Mucosa of rectum (tissue), 2 donors: ENCODE results near the gene ITPKA.

Source experiments
- H3K27ac ChIP-seq, 2 donors: one replicate each; pipeline ENCODE4 v1.7.0; 2013; ENCODE audit warnings: inconsistent platforms in 2 of 2, low read depth in 2 of 2, low read length in 2 of 2
- H3K27me3 ChIP-seq, 2 donors: one replicate each; pipeline ENCODE4 v1.7.0; 2013; ENCODE audit warnings: low read length in 2 of 2; ENCODE audit not compliant: control insufficient read depth in 2 of 2, insufficient read depth in 2 of 2
- H3K36me3 ChIP-seq, 2 donors: one replicate each; pipeline ENCODE4 v1.7.0; 2013; ENCODE audit warnings: low read length in 2 of 2; ENCODE audit not compliant: control insufficient read depth in 2 of 2, insufficient read depth in 2 of 2
- H3K4me1 ChIP-seq, 2 donors: one replicate each; pipeline ENCODE4 v1.7.0; 2013; ENCODE audit warnings: low read length in 2 of 2, mild to moderate bottlenecking in 1 of 2; ENCODE audit not compliant: control insufficient read depth in 2 of 2, insufficient read depth in 2 of 2
- H3K4me3 ChIP-seq, 2 donors: one replicate each; pipeline ENCODE4 v1.7.0; 2013; ENCODE audit warnings: low read length in 2 of 2
- H3K9ac ChIP-seq, 2 donors: one replicate each; pipeline ENCODE4 v1.7.0; 2013; ENCODE audit warnings: low read length in 2 of 2, low read depth in 1 of 2, mild to moderate bottlenecking in 1 of 2
- H3K9me3 ChIP-seq, 2 donors: one replicate each; pipeline ENCODE4 v1.7.0; 2013; ENCODE audit warnings: low read length in 2 of 2; ENCODE audit not compliant: control insufficient read depth in 2 of 2
- donor health status: healthy.
- donor health status: Normal muscosa, but diverticular disease.

The ITPKA gene

DNA sequence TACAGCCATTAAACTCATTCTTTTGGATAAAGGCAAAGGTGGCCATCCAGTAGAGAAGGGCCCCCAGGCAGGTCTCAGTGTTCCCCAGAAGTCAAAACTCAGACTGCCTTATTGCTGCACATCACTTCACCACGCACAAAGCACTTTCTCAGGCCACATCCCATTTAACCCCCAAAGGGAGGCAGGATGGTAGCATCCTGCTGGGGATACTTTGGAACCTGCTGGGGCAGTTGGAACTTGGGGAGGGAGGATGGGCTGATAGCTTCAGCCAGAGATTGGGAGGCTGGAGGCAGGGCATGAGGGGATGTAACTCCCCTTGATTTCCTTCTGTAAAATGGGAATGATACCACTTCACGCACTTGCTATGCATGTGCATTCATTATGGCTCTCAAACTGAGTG lies 5.0 kb downstream of the ITPKA start:
- H3K4me3 ChIP-seq, result no peak overlapping the region
- peaks cover 7 to 12% of the 10 kb centered on the region in 2 donors for H3K27me3 ChIP-seq
- H3K36me3 ChIP-seq, result peaks cover 4 to 11% of the 10 kb centered on the region in 2 donors
- H3K4me1 ChIP-seq, result peaks cover 12 to 18% of the 10 kb centered on the region in 2 donors
- H3K9me3 ChIP-seq, result no peaks in the 10 kb centered on the region
- H3K9ac ChIP-seq, result no peak overlapping the region
- no peak overlapping the region for H3K27ac ChIP-seq

DNA sequence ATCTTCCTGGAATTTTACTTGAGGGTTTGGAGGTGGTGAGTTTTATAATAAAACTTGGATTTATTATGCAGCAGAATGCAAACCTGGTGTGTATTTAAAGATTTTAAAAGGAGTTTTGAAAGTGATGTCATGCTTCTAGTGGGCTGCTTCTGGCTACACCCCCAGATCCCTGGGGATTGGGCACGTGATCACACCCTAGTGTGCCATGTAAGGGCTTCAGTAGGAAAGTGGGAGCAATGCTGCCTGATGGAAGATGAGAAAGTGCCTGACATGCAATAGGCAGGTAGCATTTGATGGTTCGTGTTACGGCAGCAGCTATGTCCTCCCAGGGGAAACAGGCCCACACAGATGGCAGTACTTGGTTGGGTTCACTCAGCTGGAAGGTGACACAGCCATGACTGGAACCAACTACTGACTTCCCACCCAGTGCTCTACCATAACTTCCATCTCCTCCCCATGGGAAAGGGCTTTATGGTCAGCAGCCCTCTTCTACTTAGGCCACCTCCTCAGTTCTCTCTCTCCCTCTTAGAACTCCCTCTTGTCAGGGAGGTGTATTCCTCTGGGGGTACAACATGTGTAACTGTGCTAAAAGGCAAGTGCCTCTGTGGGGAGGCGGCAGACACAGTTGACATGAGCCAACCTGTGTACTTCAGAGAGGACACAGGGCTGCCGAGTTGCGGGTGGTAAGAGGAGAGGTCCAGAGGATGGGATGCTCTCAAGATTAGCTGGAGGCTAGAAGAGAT lies 5.6 kb downstream of the ITPKA start:
- Histone ChIP-seq H3K36me3 (peaks cover 4 to 11% of the 10 kb centered on the region in 2 donors), H3K4me1 (peaks cover 12 to 18% of the 10 kb centered on the region in 2 donors), H3K27me3 (peaks cover 7 to 12% of the 10 kb centered on the region in 2 donors), H3K27ac (no peak overlapping the region), H3K4me3 (no peak overlapping the region), H3K9me3 (no peaks in the 10 kb centered on the region), H3K9ac (no peak overlapping the region)

DNA sequence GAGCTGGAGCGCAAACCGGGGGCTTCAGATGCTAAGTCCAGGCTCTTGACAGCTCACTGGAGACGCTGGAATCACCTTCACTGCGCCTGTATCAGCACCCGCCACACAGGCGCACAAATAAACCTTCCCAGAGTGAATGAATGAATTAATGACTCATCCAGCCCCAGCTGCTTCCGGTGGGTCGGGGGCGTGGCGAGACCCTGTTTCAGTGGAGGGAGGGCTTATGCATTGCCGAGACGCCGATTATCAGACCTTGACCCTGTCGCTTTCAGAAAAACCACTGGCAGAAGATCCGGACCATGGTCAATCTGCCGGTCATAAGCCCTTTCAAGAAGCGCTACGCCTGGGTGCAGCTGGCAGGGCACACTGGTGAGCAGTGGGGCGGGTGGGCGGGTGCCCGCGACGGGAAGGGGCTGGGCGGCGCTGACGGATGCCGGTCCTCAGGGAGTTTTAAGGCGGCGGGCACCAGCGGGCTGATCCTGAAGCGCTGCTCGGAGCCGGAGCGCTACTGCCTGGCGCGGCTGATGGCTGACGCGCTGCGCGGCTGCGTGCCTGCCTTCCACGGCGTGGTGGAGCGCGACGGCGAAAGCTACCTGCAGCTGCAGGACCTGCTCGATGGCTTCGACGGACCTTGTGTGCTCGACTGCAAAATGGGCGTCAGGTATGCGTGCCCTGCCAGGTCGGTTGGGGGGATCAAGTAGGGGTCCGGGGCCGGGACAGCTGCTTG lies 7.7 kb downstream of the ITPKA start:
- Histone ChIP-seq H3K4me3 (no peak overlapping the region), H3K36me3 (peaks cover 6 to 11% of the 10 kb centered on the region in 2 donors), H3K4me1 (peaks cover 5 to 9% of the 10 kb centered on the region in 2 donors), H3K27me3 (peaks cover 7 to 12% of the 10 kb centered on the region in 2 donors), H3K27ac (no peak overlapping the region), H3K9ac (no peak overlapping the region), H3K9me3 (no peaks in the 10 kb centered on the region)

DNA sequence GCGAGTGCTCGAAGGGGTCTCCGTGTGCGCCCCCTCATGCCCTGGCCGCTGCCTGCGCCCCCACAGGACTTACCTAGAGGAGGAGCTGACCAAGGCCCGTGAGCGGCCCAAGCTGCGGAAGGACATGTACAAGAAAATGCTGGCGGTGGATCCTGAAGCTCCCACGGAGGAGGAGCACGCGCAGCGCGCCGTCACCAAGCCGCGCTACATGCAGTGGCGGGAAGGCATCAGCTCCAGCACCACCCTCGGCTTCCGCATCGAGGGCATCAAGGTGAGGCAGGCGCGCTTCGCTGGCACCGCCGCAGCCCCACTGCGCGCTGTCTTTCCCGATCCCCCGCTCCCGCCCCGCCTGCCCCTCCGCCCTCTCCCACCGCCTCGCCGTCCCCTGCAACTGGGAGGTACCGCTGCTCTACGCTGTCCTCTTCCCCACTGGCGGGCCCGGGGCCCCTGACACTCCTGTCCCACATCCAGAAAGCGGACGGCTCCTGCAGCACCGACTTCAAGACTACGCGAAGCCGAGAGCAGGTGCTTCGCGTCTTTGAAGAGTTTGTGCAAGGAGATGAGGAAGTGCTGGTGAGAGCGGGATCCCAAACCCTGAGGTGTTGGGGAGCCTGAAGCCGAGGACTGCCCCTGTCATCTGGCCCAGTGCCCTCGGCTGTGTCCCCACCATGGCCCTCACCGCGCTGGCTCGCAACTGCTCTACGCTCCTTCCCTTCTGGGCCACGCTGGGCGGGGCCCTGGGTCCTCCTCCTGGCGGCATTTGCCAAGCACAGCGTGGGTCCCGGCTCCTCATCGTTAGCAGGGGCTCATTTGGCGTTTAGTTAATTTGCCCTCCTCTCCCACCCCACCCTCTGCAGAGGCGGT lies 8.5 kb downstream of the ITPKA start:
- Histone ChIP-seq H3K4me1 (peaks cover 2 to 7% of the 10 kb centered on the region in 2 donors), H3K27me3 (peaks cover 7 to 9% of the 10 kb centered on the region in 2 donors), H3K27ac (no peak overlapping the region), H3K4me3 (peak overlapping the region; percentile 50 to 60), H3K9me3 (no peaks in the 10 kb centered on the region), H3K9ac (no peak overlapping the region), H3K36me3 (peaks cover 6 to 11% of the 10 kb centered on the region in 2 donors)

DNA sequence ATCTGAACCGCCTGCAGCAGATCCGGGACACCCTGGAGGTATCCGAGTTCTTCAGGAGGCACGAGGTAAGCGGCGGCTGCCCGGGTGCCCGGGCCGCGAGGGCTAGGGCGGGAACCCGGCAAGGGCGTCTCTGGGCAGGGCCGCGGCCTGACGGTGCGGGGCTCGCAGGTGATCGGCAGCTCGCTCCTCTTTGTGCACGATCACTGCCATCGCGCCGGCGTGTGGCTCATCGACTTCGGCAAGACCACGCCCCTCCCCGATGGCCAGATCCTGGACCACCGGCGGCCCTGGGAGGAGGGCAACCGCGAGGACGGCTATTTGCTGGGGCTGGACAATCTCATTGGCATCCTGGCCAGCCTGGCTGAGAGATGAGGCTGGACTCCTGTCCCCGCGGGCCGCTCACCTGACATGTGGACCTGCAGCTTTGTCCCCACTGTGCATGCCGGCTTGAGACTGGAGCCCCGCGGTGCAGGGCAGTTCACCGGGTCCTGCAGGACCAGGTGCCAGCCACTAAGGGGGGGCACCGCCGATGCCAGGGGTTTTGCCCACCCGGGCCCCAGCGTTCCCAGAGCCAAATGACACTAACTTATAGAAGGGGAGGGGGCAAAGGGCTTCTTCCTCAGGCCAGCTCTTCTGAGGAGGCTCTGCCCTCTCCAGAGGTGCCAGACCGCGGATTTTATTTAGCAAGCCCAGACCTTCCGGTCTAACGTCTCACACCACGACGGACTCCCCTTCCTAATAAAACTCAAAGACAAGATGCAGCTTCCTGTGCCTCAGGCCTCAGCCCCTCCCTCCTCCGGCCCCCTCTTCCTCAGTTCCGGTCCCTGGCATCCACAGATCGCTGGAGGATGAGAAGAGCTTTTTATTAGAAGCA lies 9.4 kb downstream of the ITPKA start:
- peaks cover 7 to 9% of the 10 kb centered on the region in 2 donors for H3K27me3 ChIP-seq

DNA sequence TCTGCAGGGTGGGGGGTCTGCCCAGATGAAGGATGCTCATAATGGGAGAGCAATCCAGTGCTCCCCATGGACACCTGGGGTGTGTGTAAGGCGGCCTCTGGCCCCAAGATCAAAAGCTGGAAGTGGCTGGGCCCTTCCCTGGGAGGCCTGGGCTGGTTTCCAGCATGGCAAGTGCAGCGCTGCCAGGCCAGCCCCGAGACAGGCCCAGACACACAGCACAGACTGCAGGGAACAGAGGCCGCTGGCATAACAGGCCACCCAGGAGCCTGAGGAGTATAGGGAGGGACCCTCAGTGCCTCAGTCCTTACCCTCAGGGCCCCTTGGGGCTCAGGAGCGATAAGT lies 10.0 kb downstream of the ITPKA start:
- no peak overlapping the region for H3K4me3 ChIP-seq
- H3K27me3 ChIP-seq, result peaks cover 7 to 9% of the 10 kb centered on the region in 2 donors
- peaks cover 9 to 14% of the 10 kb centered on the region in 2 donors for H3K4me1 ChIP-seq
- no peaks in the 10 kb centered on the region for H3K9me3 ChIP-seq
- no peak overlapping the region for H3K9ac ChIP-seq
- no peak overlapping the region for H3K27ac ChIP-seq
- peaks cover 6 to 11% of the 10 kb centered on the region in 2 donors for H3K36me3 ChIP-seq

More for the DNA sequence above, 9.4 kb downstream of the ITPKA start:
- Histone ChIP-seq H3K4me1 (peaks cover 9 to 11% of the 10 kb centered on the region in 2 donors), H3K9me3 (no peaks in the 10 kb centered on the region), H3K9ac (no peak overlapping the region), H3K27ac (no peak overlapping the region), H3K4me3 (peak overlapping the region in 1 of 2 donors; percentile 60), H3K36me3 (peaks cover 6 to 11% of the 10 kb centered on the region in 2 donors)

DNA sequence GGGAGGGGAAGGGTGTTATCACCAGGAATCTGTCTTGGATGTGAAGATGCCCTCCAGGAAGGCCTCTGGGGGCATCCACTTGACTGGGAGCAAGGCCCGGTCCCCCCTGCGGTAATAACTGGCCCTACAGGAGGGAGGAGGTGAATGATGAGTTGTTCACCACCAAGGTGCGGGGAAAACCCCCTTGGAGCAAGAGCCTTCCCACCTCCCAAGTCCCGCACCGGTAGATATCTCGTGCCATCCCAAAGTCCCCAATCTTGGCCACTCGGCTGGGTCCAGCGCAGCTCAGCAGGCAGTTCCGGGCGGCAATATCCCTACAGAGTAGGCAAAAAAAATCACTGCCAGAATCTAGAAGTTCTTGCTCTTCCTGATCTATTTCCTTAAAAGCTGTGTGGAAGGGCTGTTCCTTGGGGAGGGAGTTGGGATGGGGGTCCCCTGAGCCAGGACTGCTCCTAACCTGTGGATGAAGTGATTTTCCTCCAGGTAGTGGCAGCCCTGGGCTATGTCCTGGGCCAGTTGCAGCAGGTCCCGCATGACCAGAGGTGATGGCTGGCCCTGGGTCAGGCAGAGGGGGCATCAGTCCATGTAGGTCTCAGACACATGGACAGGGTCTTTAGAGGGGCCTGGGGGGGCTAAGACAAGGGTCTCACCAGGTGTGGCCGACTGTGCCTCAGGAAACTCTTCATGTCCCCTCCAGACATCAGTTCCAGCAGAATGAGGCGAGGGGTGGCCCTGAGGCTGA lies 11.2 kb downstream of the ITPKA start:
- Histone ChIP-seq H3K27me3 (peaks cover 7% of the 10 kb centered on the region in 2 donors), H3K4me1 (peaks cover 13 to 17% of the 10 kb centered on the region in 2 donors), H3K4me3 (no peak overlapping the region), H3K9me3 (no peaks in the 10 kb centered on the region), H3K36me3 (peaks cover 6 to 11% of the 10 kb centered on the region in 2 donors), H3K9ac (no peak overlapping the region), H3K27ac (no peak overlapping the region)

DNA sequence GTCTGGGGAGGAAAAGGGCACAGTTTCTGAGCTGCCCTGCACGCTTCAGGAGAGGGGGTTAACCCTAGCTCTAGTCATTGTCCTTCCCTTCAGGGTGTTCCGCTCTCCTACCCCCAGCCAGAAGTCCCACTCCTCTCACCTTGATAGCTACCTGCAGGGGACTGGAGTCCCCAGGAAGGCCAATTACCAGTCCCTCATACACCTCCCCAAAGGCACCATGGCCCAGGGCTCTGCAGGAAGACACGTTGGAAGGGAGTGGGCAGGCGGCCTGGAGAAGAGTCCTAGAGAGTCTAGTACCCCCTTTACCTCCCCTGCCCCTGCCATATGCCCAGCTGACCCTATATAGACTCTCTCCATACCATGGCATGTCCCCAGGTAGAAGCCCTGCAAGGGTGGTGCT lies 12.1 kb downstream of the ITPKA start:
- peaks cover 6 to 11% of the 10 kb centered on the region in 2 donors for H3K36me3 ChIP-seq
- H3K4me3 ChIP-seq, result no peak overlapping the region
- no peak overlapping the region for H3K9ac ChIP-seq
- peaks cover 4 to 7% of the 10 kb centered on the region in 2 donors for H3K27me3 ChIP-seq
- H3K27ac ChIP-seq, result no peak overlapping the region
- peaks cover 13 to 17% of the 10 kb centered on the region in 2 donors for H3K4me1 ChIP-seq
- no peaks in the 10 kb centered on the region for H3K9me3 ChIP-seq
